Heart left ventricle (tissue), 16 donors: ENCODE measurements around the gene GGT6. TPM values are rescaled to one million over a fixed set of nuclear protein-coding genes. Genes with fewer than 3 reads are reported as not detected.

ENCODE experiments used
- ATAC-seq, 4 donors: fragments of 200-7000 bp; cut with Tn5 transposase; one replicate each; pipeline ENCODE4 v1.9.1; 2020 to 2022; ENCODE audit warnings: moderate library complexity in 4 of 4, mild to moderate bottlenecking in 3 of 4, moderate number of reproducible peaks in 1 of 4
- DNase-seq, 5 donors: peaks; one replicate each; pipeline ENCODE4 v3.0.0-alpha.2; 2020
- H3K27ac ChIP-seq, 12 donors: fragments of 200-600 bp; sonication (generic) in 4 of 12; one replicate each; pipeline versions ENCODE4 v1.5.0 to v1.8.0; 2016 to 2022; ENCODE audit warnings: mild to moderate bottlenecking in 2 of 12
- H3K27me3 ChIP-seq, 9 donors: fragments of 200-600 bp; sonication (generic) in 2 of 9; one replicate each; pipeline versions ENCODE4 v1.5.1 to v1.8.0; 2016 to 2022; ENCODE audit warnings: mild to moderate bottlenecking in 3 of 9
- H3K36me3 ChIP-seq, 9 donors: fragments of 200-600 bp; sonication (generic) in 2 of 9; one replicate each; pipeline versions ENCODE4 v1.5.0 to v1.8.0; 2018 to 2022; ENCODE audit warnings: mild to moderate bottlenecking in 2 of 9
- H3K4me1 ChIP-seq, 12 donors: fragments of 200-600 bp; sonication (generic) in 4 of 12; one replicate each; pipeline versions ENCODE4 v1.5.0 to v1.8.0; 2016 to 2022; ENCODE audit warnings: mild to moderate bottlenecking in 3 of 12
- H3K4me3 ChIP-seq, 12 donors: fragments of 200-600 bp; sonication (generic) in 4 of 12; one replicate each; pipeline versions ENCODE4 v1.5.0 to v1.8.0; 2017 to 2022; ENCODE audit warnings: mild to moderate bottlenecking in 9 of 12, moderate library complexity in 4 of 12
- H3K9me3 ChIP-seq, 12 donors: fragments of 200-600 bp; sonication (generic) in 4 of 12; one replicate each; pipeline versions ENCODE4 v1.5.0 to v1.8.0; 2016 to 2022; ENCODE audit warnings: mild to moderate bottlenecking in 1 of 12
- CTCF ChIP-seq, 12 donors: fragments of 200-600 bp; sonication (generic) in 4 of 12; IDR thresholded peaks; one replicate each; pipeline versions ENCODE4 v1.5.0 to v1.8.0; 2018 to 2022; ENCODE audit warnings: antibody characterized with exemption in 12 of 12, mild to moderate bottlenecking in 5 of 12
- POLR2A ChIP-seq, 2 donors: fragments of 450-650 bp; IDR thresholded peaks; one replicate each; pipeline ENCODE4 v1.6.1; 2017; ENCODE audit warnings: antibody characterized with exemption in 2 of 2, mild to moderate bottlenecking in 2 of 2, moderate library complexity in 2 of 2
- WGBS, 4 donors: extraction: QIAGEN DNeasy Blood & Tissue Kit in 2 of 4; methylation state at CpG; one replicate each; pipeline versions ENCODE4 v1.1.5 to v1.1.7; 2013 to 2018; 5-methylcytosine and 5-hydroxymethylcytosine counted together
- intact Hi-C, 10 donors: fragments of 100-400 bp; cut with DNase I; formaldehyde crosslinking; loops; one replicate each; pipeline versions ENCODE4 v1.11.1 to v1.14.2; 2022
- polyA plus RNA-seq, 2 donors: library from polyadenylated mRNA; stranded (reverse); fragments of 200-250 nt; gene quantifications; one replicate each; pipeline ENCODE4 v1.2.3, GENCODE V29; 2013
- total RNA-seq, 9 donors: library from RNA; depleted of rRNA in 2 of 9; stranded (reverse); fragments of >200 nt in 2 of 9; fragmentation: NEBNext Ultra II Directional in 3 of 9; extraction: Animal tissue kit (Norgen Biotek cat#: 25700) in 3 of 9; gene quantifications; one replicate each; pipeline versions ENCODE4 v1.1.0 to v1.2.4, GENCODE V29; 2016 to 2023
- donor health status: ischemic (EF 13 %, LVEDD 7.1; RV severe dilation, severe dysfunction).
- donor health status: healthy with polysubstance abuse.
- donor health status: DM: no; HTN: yes; CAD: no.
- donor health status: DM: no; HTN: no; CAD: no.
- donor health status: ischemic (EF 25% LVEDD 6.9; RV normal size, moderate dysfunction).
- donor health status: ischemic (EF 25% LVEDD 5.7; RV mildly dilated, moderate dysfunction).
- donor health status: healthy.
- donor health status: DM: yes; HTN: yes; CAD: no.
- donor health status: ischemic (EF 35%, LVEDD 5.7; RV mildly dilated, moderate dysfunction).
- donor health status: nonischemic (EF 11% LVEDD 7.7; RV severe dilation, severe dysfunction).
- donor health status: DM: yes; HTN: yes; CAD: no.
- donor health status: PGD.
- donor health status: ischemic (EF 29% LVEDD 5.4; RV normal size, mild dysfunction).
- donor health status: nonischemic (EF 23%, LVEDD 6.1; RV moderate dilation, normal function).

GGT6 gene
- total and polyA plus RNA-seq, 11 donors = not detected

- 1% methylated on average over 47 to 69 of the region's 69 CpGs for WGBS, 4 donors
- intact Hi-C loops = loop anchor here in 2 of 10 donors (5.0 kb wide), 1 partner anchor 133 kb away; no protein-coding TSS in a partner anchor
- peak; percentile 92 to 97 (median 94) for ATAC-seq
- H3K4me3 ChIP-seq = peak within 1 kb of the TSS; percentile 43 to 94 (median 80)
- H3K27ac ChIP-seq = peak within 1 kb of the TSS; percentile 67 to 93 (median 87)
- peak in 9 of 12 donors; percentile 18 to 51 (median 40) for TF ChIP-seq CTCF (IDR thresholded peaks at IDR 0.05)
- TF ChIP-seq POLR2A (IDR thresholded peaks at IDR 0.05) = peak in 1 of 2 donors; percentile 73
- no peaks in the 10 kb centered on the region for H3K9me3 ChIP-seq
- H3K27me3 ChIP-seq = no peaks in the 10 kb centered on the region
- peaks cover 0 to 35% (median 33%) of the 10 kb centered on the region in 9 donors for H3K36me3 ChIP-seq
- DNase-seq = peak; percentile 97 to 99 (median 98)
- H3K4me1 ChIP-seq = peaks cover 3 to 23% (median 17%) of the 10 kb centered on the region in 12 donors
These were observed 5.2 kb downstream of the GGT6 start, which contains the start of gene MYBBP1A for GRCh38 chr17:4554997-4555799. Gene MYBBP1A (minus strand): TSS chr17:4555384. CDS start chr17:4555324, 60 bp downstream.

GRCh38 chr17:4554441-4554996 lies 5.9 kb downstream of the GGT6 start:
- ATAC-seq (peak in 1 of 4 donors; percentile 3), DNase-seq (peak in 1 of 5 donors; percentile 29)
- Histone ChIP-seq H3K36me3 (peaks cover 0 to 42% (median 40%) of the 10 kb centered on the region in 9 donors), H3K9me3 (no peaks in the 10 kb centered on the region), H3K27ac (peak overlapping the region in 11 of 12 donors; percentile 81 to 93 (median 87)), H3K4me3 (peak overlapping the region; percentile 43 to 94 (median 80)), H3K4me1 (peaks cover 3 to 23% (median 17%) of the 10 kb centered on the region in 12 donors), H3K27me3 (no peaks in the 10 kb centered on the region)
- intact Hi-C loops = no loop called here
- no peak for TF ChIP-seq POLR2A (IDR thresholded peaks at IDR 0.05)
- TF ChIP-seq CTCF (IDR thresholded peaks at IDR 0.05) = no peak
- WGBS, 4 donors = 18 to 26% (median 20%) methylated on average over 14 to 18 of the region's 18 CpGs

GRCh38 chr17:4553669-4554068 lies 6.7 kb downstream of the GGT6 start:
- Histone ChIP-seq H3K4me3 (peak overlapping the region in 2 of 12 donors; percentile 64 to 87), H3K36me3 (peaks cover 0 to 51% (median 48%) of the 10 kb centered on the region in 9 donors), H3K27me3 (no peaks in the 10 kb centered on the region), H3K4me1 (peaks cover 3 to 23% (median 17%) of the 10 kb centered on the region in 12 donors), H3K27ac (no peak overlapping the region), H3K9me3 (no peaks in the 10 kb centered on the region)
- DNase-seq (peak in 1 of 5 donors; percentile 24), ATAC-seq (no peak)
- 64 to 74% (median 68%) methylated on average over 8 to 9 of the region's 9 CpGs for WGBS, 4 donors
- TF ChIP-seq POLR2A (IDR thresholded peaks at IDR 0.05) = no peak
- no peak for TF ChIP-seq CTCF (IDR thresholded peaks at IDR 0.05)
- intact Hi-C loops = no loop called here
